K562 (cell line): ENCODE results near the gene LRRC8C. TPM values are rescaled to one million over a fixed set of nuclear protein-coding genes. Genes with fewer than 3 reads are reported as not detected.

Experiments used
- PHB2 ChIP-seq: fragments of 450-650 bp; IDR thresholded peaks from 2 replicates; pipeline ENCODE4 v1.6.1; 2017; ENCODE audit warnings: low read depth
- PHTF2 ChIP-seq: fragments of 250-450 bp; sonication (Bioruptor Pico); IDR thresholded peaks from 2 replicates; pipeline ENCODE4 v1.5.0; 2021; ENCODE audit warnings: mild to moderate bottlenecking
- SMC3 ChIP-seq: conservative IDR thresholded peaks from 2 replicates; pipeline ENCODE4 v1.6.1; 2011; ENCODE audit warnings: low read depth, low read length, improper control_type of control experiment; ENCODE audit not compliant: insufficient read depth
- SNIP1 ChIP-seq: fragments of 450-650 bp; IDR thresholded peaks from 2 replicates; pipeline ENCODE4 v1.7.1; 2017; ENCODE audit warnings: low read depth, mild to moderate bottlenecking
- STAG1 ChIP-seq: sonication (generic); formaldehyde crosslinking; IDR thresholded peaks from 2 replicates; pipeline ENCODE4 v1.5.0; 2020; ENCODE audit warnings: missing genetic modification reagents, borderline replicate concordance
- TEAD1 ChIP-seq, 2 experiments: fragments of 450-650 bp in 1 of 2; sonication (generic) in 1 of 2; formaldehyde crosslinking; IDR thresholded peaks; 2 replicates each; pipeline versions ENCODE4 v1.4.0 to v1.8.0; 2020 to 2022; ENCODE audit warnings: mild to moderate bottlenecking in 2 of 2, missing genetic modification reagents in 1 of 2
- ZNF232 ChIP-seq: sonication (generic); formaldehyde crosslinking; IDR thresholded peaks from 2 replicates; pipeline ENCODE4 v1.8.0; 2022; ENCODE audit warnings: mild to moderate bottlenecking, missing genetic modification reagents
- ZNF77 ChIP-seq: fragments of 250-450 bp; sonication (Bioruptor Pico); IDR thresholded peaks from 2 replicates; pipeline ENCODE4 v1.5.0; 2020
- polyA plus RNA-seq, 8 experiments: library from polyadenylated mRNA; depleted of rRNA in 4 of 8; stranded (reverse) in 5 of 8; unstranded in 3 of 8; fragments of >200 nt; fragmentation: Nextera tagmentation in 2 of 8; fragmentation: Illumina TruSeq in 1 of 8; extraction: Ambion mirVana in 2 of 8; extraction: Trizol in 1 of 8; gene quantifications; 2 replicates each; pipeline versions ENCODE4 v1.2.1 to v1.2.3, GENCODE V29; 2011 to 2014; ENCODE audit warnings: inconsistent platforms in 1 of 8, missing spikeins in 1 of 8
- total RNA-seq, 7 experiments: library from RNA; depleted of rRNA in 6 of 7; stranded (reverse); fragments of >200 nt in 6 of 7; fragmentation: Illumina TruSeq in 2 of 7; extraction: Trizol in 2 of 7; gene quantifications; 2 replicates each; pipeline versions ENCODE4 v1.2.1 to v1.2.3, GENCODE V29; 2011 to 2021; ENCODE audit warnings: low replicate concordance in 1 of 7
- TF ChIP-seq, protein P1 (sequence below), 2 experiments: fragments of 450-650 bp; formaldehyde crosslinking in 1 of 2; IDR thresholded peaks; 2 replicates each; pipeline versions ENCODE4 v1.4.0 to v1.6.1; 2014 to 2020; ENCODE audit warnings: mild to moderate bottlenecking in 2 of 2, borderline replicate concordance in 1 of 2, low read depth in 1 of 2

LRRC8C gene
- total and polyA plus RNA-seq, 9 of the 15 experiments (the other 6 are each of a cell fraction or from before 2014, with no cell fraction given) = 1.00 to 12.5 (median 4.5) TPM

DNA sequence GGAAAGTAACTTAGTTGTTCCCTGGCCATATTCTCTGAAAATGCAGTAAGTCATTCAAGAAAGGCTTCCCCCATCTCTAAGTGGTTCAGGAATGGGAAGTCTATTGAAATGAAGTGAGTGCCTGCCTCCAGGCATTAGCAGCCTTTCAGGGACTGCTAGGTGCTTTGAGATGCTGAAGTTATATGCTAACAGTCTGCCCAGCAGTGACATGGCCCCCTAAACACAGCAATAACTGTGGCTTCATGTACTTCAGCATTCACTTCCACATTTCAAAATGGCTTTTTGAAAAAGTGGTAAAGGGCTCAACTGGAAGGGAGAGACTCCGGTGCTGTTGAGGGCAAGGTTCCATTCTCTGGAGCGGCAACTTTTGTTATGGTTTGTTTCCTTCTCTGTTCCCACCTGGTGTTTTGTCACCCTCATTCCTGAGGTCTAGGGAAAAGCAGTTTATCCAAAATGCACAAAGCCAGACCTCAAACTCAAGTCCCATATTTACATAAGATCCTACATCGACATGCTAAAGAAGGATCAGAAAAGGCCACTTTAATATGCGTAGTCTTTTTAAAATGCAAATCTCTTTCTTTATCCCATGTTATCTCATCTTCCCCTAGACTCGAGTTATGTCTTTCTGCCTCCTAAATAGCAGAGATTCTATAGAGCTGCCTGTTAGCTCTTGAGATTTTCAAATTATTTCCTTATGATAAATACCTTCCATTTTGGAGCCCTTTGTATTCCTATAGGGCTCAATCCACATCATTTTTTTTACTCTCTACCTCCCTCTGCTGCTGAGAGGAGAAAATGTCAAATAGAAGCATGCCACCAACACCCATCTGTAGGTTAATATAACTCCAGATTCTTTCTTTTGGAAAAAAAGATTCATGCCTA, 34.2 kb upstream of the LRRC8C start (continued):
- no peak for TF ChIP-seq SNIP1
- TF ChIP-seq PHB2 = no peak
- TF ChIP-seq TEAD1 (CRISPR knock-in tag; IDR thresholded peaks at IDR 0.05) = no peak
- no peak for TF ChIP-seq ZNF232 (CRISPR knock-in tag)
- TF ChIP-seq SMC3 = peak; percentile 83
- TF ChIP-seq STAG1 (CRISPR knock-in tag) = no peak
- TF ChIP-seq PHTF2 = no peak
- TF ChIP-seq ZNF77 (CRISPR knock-in tag) = no peak
- TF ChIP-seq, protein P1, sequence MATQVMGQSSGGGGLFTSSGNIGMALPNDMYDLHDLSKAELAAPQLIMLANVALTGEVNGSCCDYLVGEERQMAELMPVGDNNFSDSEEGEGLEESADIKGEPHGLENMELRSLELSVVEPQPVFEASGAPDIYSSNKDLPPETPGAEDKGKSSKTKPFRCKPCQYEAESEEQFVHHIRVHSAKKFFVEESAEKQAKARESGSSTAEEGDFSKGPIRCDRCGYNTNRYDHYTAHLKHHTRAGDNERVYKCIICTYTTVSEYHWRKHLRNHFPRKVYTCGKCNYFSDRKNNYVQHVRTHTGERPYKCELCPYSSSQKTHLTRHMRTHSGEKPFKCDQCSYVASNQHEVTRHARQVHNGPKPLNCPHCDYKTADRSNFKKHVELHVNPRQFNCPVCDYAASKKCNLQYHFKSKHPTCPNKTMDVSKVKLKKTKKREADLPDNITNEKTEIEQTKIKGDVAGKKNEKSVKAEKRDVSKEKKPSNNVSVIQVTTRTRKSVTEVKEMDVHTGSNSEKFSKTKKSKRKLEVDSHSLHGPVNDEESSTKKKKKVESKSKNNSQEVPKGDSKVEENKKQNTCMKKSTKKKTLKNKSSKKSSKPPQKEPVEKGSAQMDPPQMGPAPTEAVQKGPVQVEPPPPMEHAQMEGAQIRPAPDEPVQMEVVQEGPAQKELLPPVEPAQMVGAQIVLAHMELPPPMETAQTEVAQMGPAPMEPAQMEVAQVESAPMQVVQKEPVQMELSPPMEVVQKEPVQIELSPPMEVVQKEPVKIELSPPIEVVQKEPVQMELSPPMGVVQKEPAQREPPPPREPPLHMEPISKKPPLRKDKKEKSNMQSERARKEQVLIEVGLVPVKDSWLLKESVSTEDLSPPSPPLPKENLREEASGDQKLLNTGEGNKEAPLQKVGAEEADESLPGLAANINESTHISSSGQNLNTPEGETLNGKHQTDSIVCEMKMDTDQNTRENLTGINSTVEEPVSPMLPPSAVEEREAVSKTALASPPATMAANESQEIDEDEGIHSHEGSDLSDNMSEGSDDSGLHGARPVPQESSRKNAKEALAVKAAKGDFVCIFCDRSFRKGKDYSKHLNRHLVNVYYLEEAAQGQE (IDR thresholded peaks at IDR 0.05; ENCODE audit: borderline replicate concordance) = peak; percentile 81
- TF ChIP-seq, protein P1 (CRISPR knock-in tag; IDR thresholded peaks at IDR 0.05; ENCODE audit: low read depth) = no peak
- TF ChIP-seq, all 486 proteins: peak for 10
